Pancreas (tissue), 10 donors: ENCODE measurements around the gene PIK3C3. TPM values are rescaled to one million over a fixed set of nuclear protein-coding genes. Genes with fewer than 3 reads are reported as not detected.
"Not testable (repeated sequence)": the region's sequence is repeated elsewhere in the genome, so short reads cannot be mapped to it uniquely, and the experiment has no call there.

Experiments
- ATAC-seq, 4 donors: fragments of 200-7000 bp; cut with Tn5 transposase; one replicate each; pipeline versions ENCODE4 v1.8.0 to v1.9.1; 2020; ENCODE audit warnings: mild to moderate bottlenecking in 4 of 4, moderate library complexity in 4 of 4
- DNase-seq, 6 donors: peaks; one replicate each; pipeline ENCODE4 v3.0.0-alpha.2; 2020
- FAIRE-seq: peaks from 2 replicates; lab custom pipeline; 2012; peaks lifted over from hg19 to GRCh38; lab: Jason Lieb, UNC
- H3K27ac ChIP-seq, 4 donors: fragments of 200-600 bp; sonication (generic); 1 replicate in 3 of 4; 2 replicates in 1 of 4; pipeline versions ENCODE4 v1.5.0 to v1.8.0; 2020
- H3K27me3 ChIP-seq, 4 donors: fragments of 200-600 bp; one replicate each; pipeline ENCODE4 v1.8.0; 2021
- H3K36me3 ChIP-seq, 3 donors: fragments of 200-600 bp; sonication (generic) in 1 of 3; one replicate each; pipeline versions ENCODE4 v1.5.0 to v1.8.0; 2020 to 2021
- H3K4me1 ChIP-seq, 3 donors: fragments of 200-600 bp; one replicate each; pipeline ENCODE4 v1.8.0; 2021
- H3K4me3 ChIP-seq, 4 donors: fragments of 200-600 bp; sonication (generic) in 2 of 4; one replicate each; pipeline versions ENCODE4 v1.5.0 to v1.8.0; 2020 to 2021
- H3K9me3 ChIP-seq, 4 donors: fragments of 200-600 bp; one replicate each; pipeline ENCODE4 v1.8.0; 2021
- CTCF ChIP-seq, 4 donors: fragments of 200-600 bp; sonication (generic) in 3 of 4; IDR thresholded peaks; one replicate each; pipeline versions ENCODE4 v1.5.0 to v1.8.0; 2021; ENCODE audit warnings: antibody characterized with exemption in 4 of 4
- WGBS, 2 donors: extraction: QIAGEN DNeasy Blood & Tissue Kit; methylation state at CpG; one replicate each; pipeline ENCODE4 v1.1.7; 2013; 5-methylcytosine and 5-hydroxymethylcytosine counted together
- intact Hi-C, 3 donors: fragments of 100-400 bp; cut with DNase I; formaldehyde crosslinking; loops; one replicate each; pipeline versions ENCODE4 v1.11.1 to v1.14.2; 2022
- polyA plus RNA-seq, 2 donors: library from polyadenylated mRNA; stranded (reverse); fragments of 200-250 nt; gene quantifications; one replicate each; pipeline ENCODE4 v1.2.3, GENCODE V29; 2013
- total RNA-seq, 6 donors: library from RNA; stranded (reverse); fragmentation: NEBNext Ultra II Directional in 4 of 6; extraction: Animal tissue kit (Norgen Biotek cat#: 25700) in 4 of 6; gene quantifications; one replicate each; pipeline versions ENCODE4 v1.2.1 to v1.2.4, GENCODE V29; 2021 to 2023
- donor health status: healthy with polysubstance abuse.
- donor health status: DM: no; HTN: no; CAD: no; lungs with moderate emphysema.
- donor health status: DM: no; HTN: no; CAD: no.
- donor health status: control.
- donor health status: control.
- donor health status: Bipolar disorder and iron deficiency.
- donor health status: DM: yes; HTN: yes; CAD: no.
- donor health status: DM: no; HTN: no; CAD: no.
- donor health status: DM: no; HTN: no; CAD: no.
- donor health status: DM: yes; HTN: yes; CAD: no.

The PIK3C3 gene
- total and polyA plus RNA-seq, 8 donors: 15.4 to 32.3 (median 19.5) TPM

GRCh38 chr18:42100911-42101310 lies 145.9 kb downstream of the PIK3C3 start:
- H3K4me1 ChIP-seq: no peaks in the 10 kb centered on the region
- intact Hi-C loops: no loop called here
- no peak for ATAC-seq
- no peak for FAIRE-seq
- DNase-seq: no peak
- H3K4me3 ChIP-seq: no peak overlapping the region
- no peaks in the 10 kb centered on the region for H3K36me3 ChIP-seq
- H3K9me3 ChIP-seq: no peaks in the 10 kb centered on the region
- 51 to 69% methylated on average over 2 of the region's 2 CpGs for WGBS, 2 donors
- TF ChIP-seq CTCF (IDR thresholded peaks at IDR 0.05): no peak
- no peak overlapping the region for H3K27ac ChIP-seq
- H3K27me3 ChIP-seq: no peaks in the 10 kb centered on the region

GRCh38 chr18:42105394-42105793 lies 150.4 kb downstream of the PIK3C3 start:
- H3K27ac ChIP-seq: no peak overlapping the region
- H3K4me3 ChIP-seq: no peak overlapping the region
- no peak for FAIRE-seq
- ATAC-seq: no peak
- no peak for TF ChIP-seq CTCF (IDR thresholded peaks at IDR 0.05)
- no peaks in the 10 kb centered on the region for H3K4me1 ChIP-seq
- intact Hi-C loops: no loop called here
- WGBS, 2 donors: 83 to 88% methylated on average over 2 of the region's 2 CpGs
- DNase-seq: no peak
- H3K27me3 ChIP-seq: no peaks in the 10 kb centered on the region
- H3K9me3 ChIP-seq: no peaks in the 10 kb centered on the region
- H3K36me3 ChIP-seq: no peaks in the 10 kb centered on the region

GRCh38 chr18:42106784-42107183 lies 151.8 kb downstream of the PIK3C3 start:
- WGBS, 2 donors: 43 to 73% methylated on average over 2 of the region's 2 CpGs
- FAIRE-seq: no peak
- Histone ChIP-seq H3K27ac (no peak overlapping the region), H3K27me3 (no peaks in the 10 kb centered on the region), H3K36me3 (no peaks in the 10 kb centered on the region), H3K4me3 (no peak overlapping the region), H3K4me1 (no peaks in the 10 kb centered on the region), H3K9me3 (no peaks in the 10 kb centered on the region)
- DNase-seq: no peak
- intact Hi-C loops: no loop called here
- no peak for ATAC-seq
- TF ChIP-seq CTCF (IDR thresholded peaks at IDR 0.05): no peak

- TF ChIP-seq CTCF (IDR thresholded peaks at IDR 0.05): no peak
- DNase-seq (no peak), FAIRE-seq (no peak), ATAC-seq (no peak)
- H3K27ac ChIP-seq: no peak overlapping the region
- no peaks in the 10 kb centered on the region for H3K9me3 ChIP-seq
- H3K4me1 ChIP-seq: no peaks in the 10 kb centered on the region
- intact Hi-C loops: no loop called here
- no peak overlapping the region for H3K4me3 ChIP-seq
- no peaks in the 10 kb centered on the region for H3K36me3 ChIP-seq
- H3K27me3 ChIP-seq: no peaks in the 10 kb centered on the region
- 65 to 68% methylated on average over 4 of the region's 4 CpGs for WGBS, 2 donors
These were observed 152.3 kb downstream of the PIK3C3 start for GRCh38 chr18:42107287-42107686.

GRCh38 chr18:42107691-42108450 lies 152.8 kb downstream of the PIK3C3 start:
- Histone ChIP-seq H3K36me3 (no peaks in the 10 kb centered on the region), H3K27ac (no peak overlapping the region), H3K4me3 (no peak overlapping the region), H3K4me1 (no peaks in the 10 kb centered on the region), H3K9me3 (no peaks in the 10 kb centered on the region), H3K27me3 (no peaks in the 10 kb centered on the region)
- no peak for DNase-seq
- no peak for FAIRE-seq
- intact Hi-C loops: no loop called here
- no peak for TF ChIP-seq CTCF (IDR thresholded peaks at IDR 0.05)
- WGBS, 2 donors: 55 to 62% methylated on average over 10 of the region's 10 CpGs
- no peak for ATAC-seq

- ATAC-seq, H3K4me3 ChIP-seq, DNase-seq, H3K27me3 ChIP-seq, H3K36me3 ChIP-seq, H3K4me1 ChIP-seq, H3K9me3 ChIP-seq, intact Hi-C loops, H3K27ac ChIP-seq, FAIRE-seq: not testable (repeated sequence)
- 71 to 76% methylated on average over 5 of the region's 5 CpGs for WGBS, 2 donors
These were observed 157.1 kb downstream of the PIK3C3 start for GRCh38 chr18:42112147-42112546.
